Esophagus squamous epithelium (tissue), 5 donors: Measurements from ENCODE around the gene TMEM182. TPM values are rescaled to one million over a fixed set of nuclear protein-coding genes. Genes with fewer than 3 reads are reported as not detected.

Source experiments
- DNase-seq: peaks from one replicate; lab custom pipeline; 2025; lab: John Stamatoyannopoulos, UW
- H3K27ac ChIP-seq, 4 donors: fragments of 200-600 bp; sonication (generic); one replicate each; pipeline ENCODE4 v1.5.1; 2016 to 2019; ENCODE audit warnings: mild to moderate bottlenecking in 1 of 4
- H3K27me3 ChIP-seq, 4 donors: fragments of 200-600 bp; sonication (generic); 1 replicate in 3 of 4; 2 replicates in 1 of 4; pipeline versions ENCODE4 v1.5.1 to v1.6.0; 2017 to 2021; ENCODE audit warnings: antibody characterized with exemption in 1 of 4
- H3K36me3 ChIP-seq, 3 donors: fragments of 200-600 bp; sonication (generic); one replicate each; pipeline ENCODE4 v1.5.1; 2016 to 2019
- H3K4me1 ChIP-seq, 3 donors: fragments of 200-600 bp; sonication (generic); one replicate each; pipeline ENCODE4 v1.5.1; 2017 to 2019
- H3K4me3 ChIP-seq, 4 donors: fragments of 200-600 bp; sonication (generic); 1 replicate in 3 of 4; 2 replicates in 1 of 4; pipeline ENCODE4 v1.5.1; 2016 to 2019; ENCODE audit warnings: mild to moderate bottlenecking in 2 of 4, moderate library complexity in 1 of 4
- H3K9me3 ChIP-seq, 3 donors: fragments of 200-600 bp; sonication (generic); one replicate each; pipeline ENCODE4 v1.5.1; 2016 to 2019
- POLR2A ChIP-seq, 4 donors: fragments of 450-650 bp; IDR thresholded peaks; one replicate each; pipeline ENCODE4 v1.6.1; 2017; ENCODE audit warnings: antibody characterized with exemption in 4 of 4, mild to moderate bottlenecking in 4 of 4, moderate library complexity in 3 of 4
- WGBS, 2 donors: methylation state at CpG; one replicate each; pipeline ENCODE4 v1.1.5; 2018; 5-methylcytosine and 5-hydroxymethylcytosine counted together
- intact Hi-C: fragments of 100-400 bp; cut with DNase I; formaldehyde crosslinking; loops from one replicate; pipeline ENCODE4 v1.15.0; 2022
- total RNA-seq, 4 donors: library from RNA; depleted of rRNA; stranded (reverse); fragments of >200 nt; gene quantifications; one replicate each; pipeline ENCODE4 v1.1.0, GENCODE V29; 2016
- TF ChIP-seq, protein P1 (sequence below), 6 experiments: fragments of 450-650 bp in 4 of 6; fragments of 200-600 bp in 2 of 6; sonication (generic) in 2 of 6; IDR thresholded peaks; one replicate each; pipeline ENCODE4 v1.5.1; 2016 to 2019; ENCODE audit warnings: antibody characterized with exemption in 6 of 6, mild to moderate bottlenecking in 4 of 6, moderate library complexity in 4 of 6
- donor health status: DM: yes; HTN: yes; CAD: no.

Gene TMEM182
- total RNA-seq, 4 donors from 2014 or later, result 0.45 to 3.0 (median 1.6) TPM

GRCh38 chr2:102848366-102848839 is 86.6 kb downstream of the TMEM182 start:
- intact Hi-C loops, result no loop called here
- peak overlapping the region in 1 of 4 donors; percentile 42 for H3K4me3 ChIP-seq
- H3K4me1 ChIP-seq, result peaks cover 0 to 6% (median 0%) of the 10 kb centered on the region in 3 donors
- H3K27me3 ChIP-seq, result peaks cover 0 to 15% (median 0%) of the 10 kb centered on the region in 4 donors
- no peak for DNase-seq
- H3K27ac ChIP-seq, result no peak overlapping the region
- H3K36me3 ChIP-seq, result no peaks in the 10 kb centered on the region
- no peak for TF ChIP-seq POLR2A (IDR thresholded peaks at IDR 0.05)
- TF ChIP-seq, protein P1, sequence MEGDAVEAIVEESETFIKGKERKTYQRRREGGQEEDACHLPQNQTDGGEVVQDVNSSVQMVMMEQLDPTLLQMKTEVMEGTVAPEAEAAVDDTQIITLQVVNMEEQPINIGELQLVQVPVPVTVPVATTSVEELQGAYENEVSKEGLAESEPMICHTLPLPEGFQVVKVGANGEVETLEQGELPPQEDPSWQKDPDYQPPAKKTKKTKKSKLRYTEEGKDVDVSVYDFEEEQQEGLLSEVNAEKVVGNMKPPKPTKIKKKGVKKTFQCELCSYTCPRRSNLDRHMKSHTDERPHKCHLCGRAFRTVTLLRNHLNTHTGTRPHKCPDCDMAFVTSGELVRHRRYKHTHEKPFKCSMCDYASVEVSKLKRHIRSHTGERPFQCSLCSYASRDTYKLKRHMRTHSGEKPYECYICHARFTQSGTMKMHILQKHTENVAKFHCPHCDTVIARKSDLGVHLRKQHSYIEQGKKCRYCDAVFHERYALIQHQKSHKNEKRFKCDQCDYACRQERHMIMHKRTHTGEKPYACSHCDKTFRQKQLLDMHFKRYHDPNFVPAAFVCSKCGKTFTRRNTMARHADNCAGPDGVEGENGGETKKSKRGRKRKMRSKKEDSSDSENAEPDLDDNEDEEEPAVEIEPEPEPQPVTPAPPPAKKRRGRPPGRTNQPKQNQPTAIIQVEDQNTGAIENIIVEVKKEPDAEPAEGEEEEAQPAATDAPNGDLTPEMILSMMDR (IDR thresholded peaks at IDR 0.05), result no peak
- no peaks in the 10 kb centered on the region for H3K9me3 ChIP-seq
- 5 to 13% methylated on average over 8 to 11 of the region's 12 CpGs for WGBS, 2 donors

DNA sequence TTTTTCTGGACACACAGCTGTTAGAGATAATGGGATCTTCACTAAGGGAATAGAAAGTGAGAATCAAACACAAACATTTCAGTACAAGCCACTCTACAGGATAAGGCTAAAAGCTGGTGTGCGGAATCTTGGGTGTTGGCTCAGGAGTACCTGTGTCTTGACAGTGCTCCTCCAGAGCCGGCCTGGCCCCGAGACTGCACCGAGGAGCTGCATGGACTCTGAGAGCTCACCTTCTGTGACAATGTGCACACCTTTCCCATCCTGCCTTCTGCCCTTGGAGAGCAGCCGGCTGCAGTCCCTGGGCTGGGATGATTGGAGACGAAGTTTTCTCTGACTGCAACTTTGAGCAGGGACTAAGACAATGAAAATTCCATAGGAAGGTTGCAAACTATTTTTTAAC is 89.1 kb downstream of the TMEM182 start:
- WGBS, 2 donors, result 87 to 93% methylated on average over 6 of the region's 6 CpGs
- no peaks in the 10 kb centered on the region for H3K9me3 ChIP-seq
- intact Hi-C loops, result no loop called here
- no peaks in the 10 kb centered on the region for H3K36me3 ChIP-seq
- no peak overlapping the region for H3K4me3 ChIP-seq
- H3K27me3 ChIP-seq, result peaks cover 0 to 15% (median 0%) of the 10 kb centered on the region in 4 donors
- H3K4me1 ChIP-seq, result peaks cover 0 to 6% (median 0%) of the 10 kb centered on the region in 3 donors
- no peak overlapping the region for H3K27ac ChIP-seq
- no peak for DNase-seq
- TF ChIP-seq, protein P1 (IDR thresholded peaks at IDR 0.05), result no peak
- TF ChIP-seq POLR2A (IDR thresholded peaks at IDR 0.05), result no peak

GRCh38 chr2:102852867-102853266 is 91.0 kb downstream of the TMEM182 start:
- Histone ChIP-seq H3K27ac (no peak overlapping the region), H3K9me3 (no peaks in the 10 kb centered on the region), H3K4me3 (no peak overlapping the region), H3K27me3 (peaks cover 0 to 15% (median 0%) of the 10 kb centered on the region in 4 donors), H3K36me3 (no peaks in the 10 kb centered on the region), H3K4me1 (peaks cover 0 to 6% (median 0%) of the 10 kb centered on the region in 3 donors)
- WGBS, 2 donors, result 67 to 75% methylated on average over 3 of the region's 3 CpGs
- intact Hi-C loops, result no loop called here
- DNase-seq, result no peak
- TF ChIP-seq, protein P1 (IDR thresholded peaks at IDR 0.05), result no peak
- TF ChIP-seq POLR2A (IDR thresholded peaks at IDR 0.05), result no peak

Other genes with a start within 250 kb of the TMEM182 start
- gene SLC9A2, start 142.5 kb upstream of the TMEM182 start, total RNA-seq, result under 1 TPM in 1 of 4 donors, not detected in 3; 0.47 TPM